WERI-Rb-1 (cell line): ENCODE data around the gene RAVER1.

Source experiments
- DNase-seq: peaks from one replicate; pipeline ENCODE4 v3.0.0-alpha.2; 2020
- H3K27ac ChIP-seq: fragments of 250-450 bp; sonication (Bioruptor Pico); 2 replicates; pipeline ENCODE4 v1.5.1; 2020; ENCODE audit warnings: mild to moderate bottlenecking, moderate library complexity
- H3K27me3 ChIP-seq: fragments of 250-450 bp; sonication (Bioruptor Pico); 2 replicates; pipeline ENCODE4 v1.5.1; 2021; ENCODE audit warnings: mild to moderate bottlenecking, low read depth, moderate library complexity; ENCODE audit not compliant: insufficient read depth, severe bottlenecking
- H3K36me3 ChIP-seq: fragments of 250-450 bp; sonication (Bioruptor Pico); 2 replicates; pipeline ENCODE4 v1.5.1; 2020; ENCODE audit warnings: mild to moderate bottlenecking, moderate library complexity
- H3K4me3 ChIP-seq: 2 replicates; pipeline ENCODE4 v1.5.1; 2011; ENCODE audit warnings: low read depth, mild to moderate bottlenecking, control low read depth, low read length
- H3K9me3 ChIP-seq: fragments of 250-450 bp; sonication (Bioruptor Pico); 2 replicates; pipeline ENCODE4 v1.5.1; 2021; ENCODE audit warnings: mild to moderate bottlenecking, moderate library complexity; ENCODE audit not compliant: severe bottlenecking
- CTCF ChIP-seq: IDR thresholded peaks from 2 replicates; pipeline ENCODE4 v1.5.1; 2011; ENCODE audit warnings: low read depth, mild to moderate bottlenecking, control low read depth, inconsistent platforms, low read length

The RAVER1 gene

GRCh38 chr19:10363789-10364281 is 30.5 kb upstream of the RAVER1 start:
- DNase-seq = no peak

GRCh38 chr19:10362259-10362658 is 28.9 kb upstream of the RAVER1 start:
- no peak overlapping the region for H3K27ac ChIP-seq
- TF ChIP-seq CTCF = no peak
- no peaks in the 10 kb centered on the region for H3K9me3 ChIP-seq
- no peak for DNase-seq
- peaks cover 61% of the 10 kb centered on the region for H3K36me3 ChIP-seq
- H3K27me3 ChIP-seq = no peaks in the 10 kb centered on the region
- no peak overlapping the region for H3K4me3 ChIP-seq

More at GRCh38 chr19:10363789-10364281, 30.5 kb upstream of the RAVER1 start:
- Histone ChIP-seq H3K9me3 (no peaks in the 10 kb centered on the region), H3K4me3 (no peak overlapping the region), H3K36me3 (peaks cover 62% of the 10 kb centered on the region), H3K27me3 (no peaks in the 10 kb centered on the region), H3K27ac (no peak overlapping the region)
- TF ChIP-seq CTCF = no peak

- H3K36me3 ChIP-seq = peaks cover 61% of the 10 kb centered on the region
- no peak overlapping the region for H3K27ac ChIP-seq
- TF ChIP-seq CTCF = no peak
- no peaks in the 10 kb centered on the region for H3K27me3 ChIP-seq
- H3K9me3 ChIP-seq = no peaks in the 10 kb centered on the region
- no peak for DNase-seq
- H3K4me3 ChIP-seq = no peak overlapping the region
These were observed 28.3 kb upstream of the RAVER1 start for GRCh38 chr19:10361569-10362011.

GRCh38 chr19:10356431-10356830 is 23.1 kb upstream of the RAVER1 start:
- Histone ChIP-seq H3K36me3 (peaks cover 55% of the 10 kb centered on the region), H3K4me3 (no peak overlapping the region), H3K27me3 (no peaks in the 10 kb centered on the region), H3K9me3 (no peaks in the 10 kb centered on the region), H3K27ac (no peak overlapping the region)
- no peak for DNase-seq
- TF ChIP-seq CTCF = no peak

GRCh38 chr19:10353793-10354391 is 20.6 kb upstream of the RAVER1 start:
- peak; percentile 39 for DNase-seq
- TF ChIP-seq CTCF = no peak
- Histone ChIP-seq H3K36me3 (peaks cover 61% of the 10 kb centered on the region), H3K27ac (no peak overlapping the region), H3K27me3 (no peaks in the 10 kb centered on the region), H3K9me3 (no peaks in the 10 kb centered on the region), H3K4me3 (no peak overlapping the region)
